Spleen (tissue), 13 donors: ENCODE measurements around the gene TPPP. TPM values are rescaled to one million over a fixed set of nuclear protein-coding genes. Genes with fewer than 3 reads are reported as not detected.
A peak's percentile ranks its signal among the peaks of the same experiment; 100 is the strongest.
"Not testable (repeated sequence)": the region's sequence is repeated elsewhere in the genome, so short reads cannot be mapped to it uniquely, and the experiment has no call there.

ENCODE experiments used
- DNase-seq: peaks from one replicate; pipeline ENCODE4 v3.0.0-alpha.2; 2020
- H3K27ac ChIP-seq, 8 donors: fragments of 200-600 bp; sonication (generic) in 7 of 8; 1 replicate in 4 of 8; 2 replicates in 4 of 8; pipeline versions ENCODE4 v1.5.0 to v1.8.0; 2016 to 2021; ENCODE audit warnings: inconsistent platforms in 4 of 8, mild to moderate bottlenecking in 4 of 8, moderate library complexity in 1 of 8
- H3K27me3 ChIP-seq, 7 donors: fragments of 200-600 bp; sonication (generic) in 6 of 7; replicated peaks in 1 of 7; 1 replicate in 4 of 7; 2 replicates in 3 of 7; pipeline versions ENCODE4 v1.5.0 to v1.8.0; 2016 to 2021; ENCODE audit warnings: inconsistent platforms in 3 of 7, mild to moderate bottlenecking in 1 of 7
- H3K36me3 ChIP-seq, 6 donors: fragments of 200-600 bp; sonication (generic) in 5 of 6; 1 replicate in 4 of 6; 2 replicates in 2 of 6; pipeline versions ENCODE4 v1.5.0 to v1.8.0; 2016 to 2021; ENCODE audit warnings: inconsistent platforms in 2 of 6
- H3K4me1 ChIP-seq, 6 donors: fragments of 200-600 bp; sonication (generic) in 5 of 6; 1 replicate in 3 of 6; 2 replicates in 3 of 6; pipeline versions ENCODE4 v1.5.0 to v1.8.0; 2016 to 2021; ENCODE audit warnings: inconsistent platforms in 3 of 6
- H3K4me3 ChIP-seq, 8 donors: fragments of 200-600 bp; sonication (generic) in 7 of 8; 1 replicate in 4 of 8; 2 replicates in 4 of 8; pipeline versions ENCODE4 v1.5.0 to v1.8.0; 2016 to 2021; ENCODE audit warnings: inconsistent platforms in 4 of 8, mild to moderate bottlenecking in 4 of 8, moderate library complexity in 2 of 8
- H3K9me3 ChIP-seq, 8 donors: fragments of 200-600 bp; sonication (generic) in 7 of 8; 1 replicate in 4 of 8; 2 replicates in 4 of 8; pipeline versions ENCODE4 v1.5.0 to v1.8.0; 2016 to 2021; ENCODE audit warnings: inconsistent platforms in 4 of 8
- POLR2AphosphoS5 ChIP-seq, 3 donors: sonication (generic); formaldehyde crosslinking; IDR thresholded peaks; one replicate each; pipeline ENCODE4 v1.5.1; 2017; ENCODE audit warnings: antibody characterized with exemption in 3 of 3
- WGBS, 5 donors: extraction: QIAGEN DNeasy Blood & Tissue Kit in 3 of 5; methylation state at CpG; one replicate each; pipeline versions ENCODE4 v1.1.5 to v1.1.7; 2013 to 2018; 5-methylcytosine and 5-hydroxymethylcytosine counted together
- intact Hi-C: fragments of 100-400 bp; cut with DNase I; formaldehyde crosslinking; loops from one replicate; pipeline ENCODE4 v1.15.0; 2023; ENCODE audit warnings: low total_unique reads
- long read RNA-seq, 2 donors: transcript quantifications; one replicate each; lab custom pipeline, GENCODE V29; 2026
- polyA plus RNA-seq, 3 donors: library from polyadenylated mRNA; stranded (reverse); fragments of 200-250 nt; gene quantifications; one replicate each; pipeline ENCODE4 v1.2.1, GENCODE V29; 2013
- total RNA-seq, 7 donors: library from RNA; depleted of rRNA in 3 of 7; stranded (reverse); fragments of >200 nt in 3 of 7; fragmentation: NEBNext Ultra II Directional in 4 of 7; extraction: Animal tissue kit (Norgen Biotek cat#: 25700) in 4 of 7; gene quantifications; one replicate each; pipeline versions ENCODE4 v1.1.0 to v1.2.1, GENCODE V29; 2016 to 2021
- donor health status: healthy with polysubstance abuse.
- donor health status: DM: no; HTN: no; CAD: no; lungs with moderate emphysema.
- donor health status: DM: no; HTN: no; CAD: no.
- donor health status: Bipolar disorder and iron deficiency.
- donor health status: healthy.
- donor health status: DM: no; HTN: no; CAD: no.
- donor health status: DM: yes; HTN: yes; CAD: no.

Gene TPPP
- total RNA-seq (10 to 100 TPM in 1 of 7 donors, 1 to 10 TPM in 6; 2.4 to 12.2 (median 4.4) TPM), polyA plus RNA-seq (under 1 TPM; 0.30 to 0.83 (median 0.41) TPM)
- long read RNA-seq, donor 1, result 0 reads
- long read RNA-seq, donor 2, full-length matches to known transcripts, result 1 of 1 reads
- long read RNA-seq, donor 2, partial matches to known transcripts, result 0 of 1 reads
- long read RNA-seq, donor 2, other reads (novel, unspliced or antisense), result 0 of 1 reads

GRCh38 chr5:693271-694041 lies at the start of gene TPPP:
Gene TPPP, minus strand, starts transcription at chr5:693352. Its CDS starts 15,292 bp downstream, at chr5:678060.
- peak within 1 kb of the TSS in 3 of 8 donors; percentile 10 to 65 (median 41) for H3K27ac ChIP-seq
- 1 to 3% (median 1%) methylated on average over 16 to 89 of the region's 109 CpGs; no CpG with 5 or more reads in 1 of the 5 donors for WGBS, 5 donors
- peaks cover 0 to 18% (median 0%) of the 10 kb centered on the region in 7 donors for H3K27me3 ChIP-seq
- H3K9me3 ChIP-seq, intact Hi-C loops, H3K36me3 ChIP-seq: not testable (repeated sequence)
- peak within 1 kb of the TSS; percentile 30 to 83 (median 53) for H3K4me3 ChIP-seq
- DNase-seq, result peak; percentile 93
- TF ChIP-seq POLR2AphosphoS5 (IDR thresholded peaks at IDR 0.05), result peak; percentile 68 to 84 (median 70)
- peaks cover 0 to 12% (median 5%) of the 10 kb centered on the region in 6 donors for H3K4me1 ChIP-seq

GRCh38 chr5:742276-742675 lies 49.1 kb upstream of the TPPP start:
- H3K27me3 ChIP-seq, H3K4me3 ChIP-seq, H3K27ac ChIP-seq, H3K9me3 ChIP-seq, H3K4me1 ChIP-seq, intact Hi-C loops, DNase-seq, H3K36me3 ChIP-seq: not testable (repeated sequence)
- WGBS, 5 donors, result 73 to 84% (median 74%) methylated on average over 6 of the region's 6 CpGs

- 41 to 100% methylated on average over 1 of the region's 1 CpG; no CpG with 5 or more reads in 3 of the 5 donors for whole genome bisulfite sequencing, 5 donors
- intact Hi-C loops, H3K27me3 ChIP-seq: not testable (repeated sequence)
Observed at GRCh38 chr5:734145-734544, 41.0 kb upstream of the TPPP start.

GRCh38 chr5:732754-733454 lies 39.8 kb upstream of the TPPP start:
- H3K4me1 ChIP-seq, result not testable (repeated sequence)

More at GRCh38 chr5:734145-734544, 41.0 kb upstream of the TPPP start:
- not testable (repeated sequence) for H3K4me1 ChIP-seq, H3K4me3 ChIP-seq, DNase-seq, H3K27ac ChIP-seq, H3K9me3 ChIP-seq
- peaks cover 0 to 20% (median 0%) of the 10 kb centered on the region in 6 donors for H3K36me3 ChIP-seq

GRCh38 chr5:729225-729624 lies 36.1 kb upstream of the TPPP start:
- H3K9me3 ChIP-seq, DNase-seq, H3K4me1 ChIP-seq, H3K27ac ChIP-seq, H3K27me3 ChIP-seq, H3K4me3 ChIP-seq, intact Hi-C loops: not testable (repeated sequence)
- WGBS, 5 donors, result 52 to 93% (median 85%) methylated on average over 3 to 5 of the region's 7 CpGs
- H3K36me3 ChIP-seq, result peaks cover 0 to 20% (median 0%) of the 10 kb centered on the region in 6 donors

More at GRCh38 chr5:732754-733454, 39.8 kb upstream of the TPPP start:
- H3K9me3 ChIP-seq, intact Hi-C loops, H3K27ac ChIP-seq, H3K4me3 ChIP-seq, H3K27me3 ChIP-seq, DNase-seq: not testable (repeated sequence)
- 83 to 90% (median 88%) methylated on average over 7 to 10 of the region's 10 CpGs for WGBS, 5 donors
- H3K36me3 ChIP-seq, result peaks cover 0 to 20% (median 0%) of the 10 kb centered on the region in 6 donors

- DNase-seq, result not testable (repeated sequence)
Observed at GRCh38 chr5:727087-727486, 33.9 kb upstream of the TPPP start.

GRCh38 chr5:723865-724264 lies 30.7 kb upstream of the TPPP start:
- H3K27me3 ChIP-seq, H3K27ac ChIP-seq, H3K4me3 ChIP-seq, DNase-seq, intact Hi-C loops, H3K36me3 ChIP-seq, H3K4me1 ChIP-seq: not testable (repeated sequence)
- H3K9me3 ChIP-seq, result peaks cover 10 to 21% (median 18%) of the 10 kb centered on the region in 8 donors
- WGBS, 5 donors, result 61 to 76% (median 67%) methylated on average over 2 to 3 of the region's 6 CpGs

More at GRCh38 chr5:727087-727486, 33.9 kb upstream of the TPPP start:
- WGBS, 5 donors, result 26 to 77% (median 43%) methylated on average over 4 to 8 of the region's 9 CpGs
- H3K36me3 ChIP-seq, H3K27me3 ChIP-seq, H3K4me3 ChIP-seq, intact Hi-C loops, H3K9me3 ChIP-seq, H3K4me1 ChIP-seq, H3K27ac ChIP-seq: not testable (repeated sequence)

- H3K27ac ChIP-seq, H3K4me3 ChIP-seq, H3K4me1 ChIP-seq, H3K36me3 ChIP-seq, intact Hi-C loops, DNase-seq, H3K27me3 ChIP-seq: not testable (repeated sequence)
- H3K9me3 ChIP-seq, result peaks cover 10 to 27% (median 21%) of the 10 kb centered on the region in 8 donors
- WGBS, 5 donors, result 50 to 81% (median 67%) methylated on average over 1 to 3 of the region's 4 CpGs; no CpG with 5 or more reads in 2 of the 5 donors
Observed at GRCh38 chr5:723309-723708, 30.2 kb upstream of the TPPP start.

GRCh38 chr5:719379-719778 lies 26.2 kb upstream of the TPPP start:
- 72 to 90% (median 80%) methylated on average over 1 of the region's 1 CpG for WGBS, 5 donors
- H3K4me3 ChIP-seq, H3K36me3 ChIP-seq, H3K4me1 ChIP-seq, intact Hi-C loops, DNase-seq, H3K27ac ChIP-seq: not testable (repeated sequence)
- Histone ChIP-seq H3K9me3 (peaks cover 10 to 31% (median 23%) of the 10 kb centered on the region in 8 donors), H3K27me3 (peaks cover 0 to 11% (median 0%) of the 10 kb centered on the region in 7 donors)
